HepG2 (cell line): ENCODE results near the gene MTO1.

ENCODE experiments used
- CTCF ChIP-seq: sonication (generic); formaldehyde crosslinking; IDR thresholded peaks from 2 replicates; pipeline ENCODE4 v1.5.0; 2020; ENCODE audit warnings: mild to moderate bottlenecking, missing genetic modification reagents, moderate library complexity
- ESRRA ChIP-seq: sonication (generic); formaldehyde crosslinking; IDR thresholded peaks from 2 replicates; pipeline ENCODE4 v1.5.1; 2020; ENCODE audit warnings: mild to moderate bottlenecking, low read depth, missing genetic modification reagents
- FOXA1 ChIP-seq, 2 experiments: fragments of 450-650 bp in 1 of 2; sonication (generic) in 1 of 2; formaldehyde crosslinking in 1 of 2; IDR thresholded peaks; 2 replicates each; pipeline versions ENCODE4 v1.4.0 to v1.6.1; 2016 to 2020; ENCODE audit warnings: missing genetic modification reagents in 1 of 2
- LBX2 ChIP-seq: sonication (generic); formaldehyde crosslinking; IDR thresholded peaks from 2 replicates; pipeline ENCODE4 v1.5.0; 2020; ENCODE audit warnings: missing genetic modification reagents, mild to moderate bottlenecking, borderline replicate concordance
- RAD21 ChIP-seq: fragments of 450-650 bp; formaldehyde crosslinking; IDR thresholded peaks from 2 replicates; pipeline ENCODE4 v1.5.0; 2020; ENCODE audit warnings: mild to moderate bottlenecking
- TBX2 ChIP-seq: sonication (generic); formaldehyde crosslinking; IDR thresholded peaks from 2 replicates; pipeline ENCODE4 v1.5.0; 2020; ENCODE audit warnings: missing genetic modification reagents, mild to moderate bottlenecking, borderline replicate concordance
- ZBTB7B ChIP-seq: sonication (generic); formaldehyde crosslinking; IDR thresholded peaks from 2 replicates; pipeline ENCODE4 v1.4.0; 2020; ENCODE audit warnings: missing genetic modification reagents
- ZNF569 ChIP-seq: sonication (generic); formaldehyde crosslinking; IDR thresholded peaks from 2 replicates; pipeline ENCODE4 v1.5.0; 2020; ENCODE audit warnings: mild to moderate bottlenecking, missing genetic modification reagents, moderate library complexity, borderline replicate concordance
- TF ChIP-seq, protein P1 (sequence below): sonication (generic); formaldehyde crosslinking; IDR thresholded peaks from 2 replicates; pipeline ENCODE4 v1.5.0; 2020; ENCODE audit warnings: missing genetic modification reagents
- TF ChIP-seq, protein P2 (sequence below): sonication (generic); formaldehyde crosslinking; IDR thresholded peaks from 2 replicates; pipeline ENCODE4 v1.4.0; 2020; ENCODE audit warnings: missing genetic modification reagents

DNA sequence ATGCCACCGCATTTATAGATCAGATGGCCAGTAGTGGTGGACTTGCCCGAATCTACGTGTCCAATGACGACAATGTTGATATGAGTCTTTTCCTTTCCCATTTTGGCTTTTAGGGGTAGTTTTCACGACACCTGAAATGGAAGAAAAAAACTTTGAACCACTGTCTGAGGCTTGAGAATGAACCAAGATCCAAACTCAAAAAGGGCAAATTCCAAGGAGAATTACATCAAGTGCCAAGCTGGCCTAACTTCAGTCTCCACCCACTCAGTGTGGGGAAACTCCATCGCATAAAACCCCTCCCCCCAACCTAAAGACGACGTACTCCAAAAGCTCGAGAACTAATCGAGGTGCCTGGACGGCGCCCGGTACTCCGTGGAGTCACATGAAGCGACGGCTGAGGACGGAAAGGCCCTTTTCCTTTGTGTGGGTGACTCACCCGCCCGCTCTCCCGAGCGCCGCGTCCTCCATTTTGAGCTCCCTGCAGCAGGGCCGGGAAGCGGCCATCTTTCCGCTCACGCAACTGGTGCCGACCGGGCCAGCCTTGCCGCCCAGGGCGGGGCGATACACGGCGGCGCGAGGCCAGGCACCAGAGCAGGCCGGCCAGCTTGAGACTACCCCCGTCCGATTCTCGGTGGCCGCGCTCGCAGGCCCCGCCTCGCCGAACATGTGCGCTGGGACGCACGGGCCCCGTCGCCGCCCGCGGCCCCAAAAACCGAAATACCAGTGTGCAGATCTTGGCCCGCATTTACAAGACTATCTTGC, 58.6 kb downstream of the MTO1 start:
- TF ChIP-seq LBX2 (CRISPR knock-in tag): peak; percentile 12; the same call in 1 of the 2 replicates
- TF ChIP-seq, protein P1, sequence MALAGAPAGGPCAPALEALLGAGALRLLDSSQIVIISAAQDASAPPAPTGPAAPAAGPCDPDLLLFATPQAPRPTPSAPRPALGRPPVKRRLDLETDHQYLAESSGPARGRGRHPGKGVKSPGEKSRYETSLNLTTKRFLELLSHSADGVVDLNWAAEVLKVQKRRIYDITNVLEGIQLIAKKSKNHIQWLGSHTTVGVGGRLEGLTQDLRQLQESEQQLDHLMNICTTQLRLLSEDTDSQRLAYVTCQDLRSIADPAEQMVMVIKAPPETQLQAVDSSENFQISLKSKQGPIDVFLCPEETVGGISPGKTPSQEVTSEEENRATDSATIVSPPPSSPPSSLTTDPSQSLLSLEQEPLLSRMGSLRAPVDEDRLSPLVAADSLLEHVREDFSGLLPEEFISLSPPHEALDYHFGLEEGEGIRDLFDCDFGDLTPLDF: no peak
- peak; percentile 53; the same call in 1 of the 2 replicates for TF ChIP-seq ZBTB7B (CRISPR knock-in tag)
- no peak; the same call in 1 of the 2 replicates for TF ChIP-seq RAD21
- no peak for TF ChIP-seq FOXA1 (IDR thresholded peaks at IDR 0.05)
- no peak for TF ChIP-seq FOXA1 (CRISPR knock-in tag; IDR thresholded peaks at IDR 0.05)
- no peak for TF ChIP-seq TBX2 (CRISPR knock-in tag)
- TF ChIP-seq, protein P2, sequence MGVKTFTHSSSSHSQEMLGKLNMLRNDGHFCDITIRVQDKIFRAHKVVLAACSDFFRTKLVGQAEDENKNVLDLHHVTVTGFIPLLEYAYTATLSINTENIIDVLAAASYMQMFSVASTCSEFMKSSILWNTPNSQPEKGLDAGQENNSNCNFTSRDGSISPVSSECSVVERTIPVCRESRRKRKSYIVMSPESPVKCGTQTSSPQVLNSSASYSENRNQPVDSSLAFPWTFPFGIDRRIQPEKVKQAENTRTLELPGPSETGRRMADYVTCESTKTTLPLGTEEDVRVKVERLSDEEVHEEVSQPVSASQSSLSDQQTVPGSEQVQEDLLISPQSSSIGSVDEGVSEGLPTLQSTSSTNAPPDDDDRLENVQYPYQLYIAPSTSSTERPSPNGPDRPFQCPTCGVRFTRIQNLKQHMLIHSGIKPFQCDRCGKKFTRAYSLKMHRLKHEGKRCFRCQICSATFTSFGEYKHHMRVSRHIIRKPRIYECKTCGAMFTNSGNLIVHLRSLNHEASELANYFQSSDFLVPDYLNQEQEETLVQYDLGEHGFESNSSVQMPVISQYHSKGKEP (CRISPR knock-in tag): no peak
- TF ChIP-seq ZNF569: no peak
- no peak for TF ChIP-seq CTCF
- TF ChIP-seq ESRRA: no peak
